Stimulated activated CD8-positive, alpha-beta memory T cell treated with anti-CD3 and anti-CD28 coated beads, Interleukin-4, amount 100 ng/mL, for 4 hours (primary cell): ENCODE results near the gene MKNK1.

ENCODE experiments used
- DNase-seq, 2 donors: peaks; one replicate each; pipeline ENCODE4 v3.0.0-alpha.2; 2020; ENCODE audit warnings: low read depth in 2 of 2, low spot score in 1 of 2

The MKNK1 gene

DNA sequence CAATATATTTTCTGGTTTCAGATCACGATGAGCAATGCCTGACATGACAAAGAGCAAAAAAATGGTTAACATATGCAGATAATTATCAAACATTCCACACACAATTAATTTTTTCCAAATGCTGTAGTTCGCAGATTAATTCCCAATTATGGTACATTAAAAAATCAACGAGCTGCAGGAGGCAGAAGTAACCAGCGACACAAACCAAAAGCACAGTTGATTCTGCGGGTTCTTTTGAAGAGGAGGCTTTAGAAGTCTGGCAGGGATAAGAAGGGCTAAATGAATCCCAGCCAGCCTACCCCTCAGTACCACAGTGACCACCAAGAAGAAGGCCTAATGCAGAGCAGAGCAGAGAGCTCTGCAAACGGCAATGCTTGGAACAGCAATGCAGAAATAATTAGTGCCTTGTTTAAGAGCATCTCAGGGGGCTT lies 35.6 kb downstream of the MKNK1 start:
- no peak for DNase-seq

GRCh38 chr1:46563341-46563740 lies 40.7 kb downstream of the MKNK1 start:
- DNase-seq: no peak

- DNase-seq: no peak
Observed at GRCh38 chr1:46562498-46562897, 41.6 kb downstream of the MKNK1 start.

DNA sequence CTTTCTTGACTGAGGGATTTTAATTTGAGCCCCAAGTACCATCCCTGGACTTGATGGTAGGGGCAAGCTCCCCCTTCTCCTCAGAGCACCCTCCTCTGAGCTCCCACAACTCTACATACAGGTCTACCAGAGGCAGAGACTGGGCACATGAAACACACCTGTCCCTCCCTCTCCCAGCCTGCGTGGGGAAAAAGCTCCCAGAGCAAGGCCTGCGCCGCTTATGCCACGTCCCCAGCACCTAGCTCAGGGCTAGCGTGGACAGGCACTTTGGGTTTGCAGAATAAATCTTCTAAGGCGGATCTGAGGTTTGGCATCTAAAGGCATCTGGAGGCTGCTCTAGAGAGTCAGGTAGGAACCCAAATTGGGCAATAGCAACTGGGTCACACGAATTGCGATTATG lies 45.1 kb downstream of the MKNK1 start:
- no peak for DNase-seq

DNA sequence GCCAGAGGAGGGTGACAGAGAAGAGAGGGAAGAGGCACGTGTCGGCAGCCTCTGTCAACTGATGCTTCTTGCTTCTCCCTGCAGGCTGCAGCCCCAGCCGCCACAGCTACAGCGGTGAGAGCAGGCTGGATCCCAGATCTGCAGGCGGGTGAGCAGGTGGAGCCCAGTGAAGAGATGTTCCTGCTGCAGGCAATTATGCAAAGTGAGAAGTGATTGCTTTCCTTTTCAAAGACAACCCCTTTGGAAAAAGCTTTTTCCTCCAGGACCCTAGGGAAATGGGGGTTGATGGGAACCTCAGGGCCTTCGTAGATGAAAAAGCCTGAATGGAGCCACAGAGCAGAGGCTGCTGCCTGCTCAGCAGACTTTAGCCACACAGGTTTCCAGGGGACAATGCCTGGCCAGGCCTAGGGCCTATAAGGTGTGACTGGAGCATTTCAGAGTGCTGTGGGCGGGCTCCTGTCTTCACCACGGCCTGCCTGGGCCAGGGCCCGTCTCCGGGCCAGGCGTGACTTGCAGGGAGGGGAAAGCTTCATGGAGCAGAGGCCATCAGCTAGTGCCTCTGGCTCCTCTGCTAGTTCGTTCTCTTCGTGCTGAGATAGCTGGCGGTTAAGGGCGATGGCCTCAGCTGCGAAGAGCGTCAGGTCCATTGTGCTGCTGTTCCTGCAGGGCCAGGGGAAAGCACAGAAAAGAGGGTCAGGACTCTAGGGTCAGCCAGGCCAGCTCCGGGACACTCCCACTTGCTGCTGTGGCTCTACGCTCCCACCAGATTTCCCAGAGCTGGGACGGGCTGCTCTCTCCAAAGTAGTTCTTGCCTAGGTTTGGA lies 45.7 kb downstream of the MKNK1 start:
- no peak for DNase-seq

- DNase-seq: no peak
Observed at GRCh38 chr1:46557403-46557802, 46.7 kb downstream of the MKNK1 start.

- no peak for DNase-seq
Observed at GRCh38 chr1:46556822-46557221, 47.2 kb downstream of the MKNK1 start.

GRCh38 chr1:46555826-46556619 lies 48.0 kb downstream of the MKNK1 start:
- DNase-seq: no peak

DNA sequence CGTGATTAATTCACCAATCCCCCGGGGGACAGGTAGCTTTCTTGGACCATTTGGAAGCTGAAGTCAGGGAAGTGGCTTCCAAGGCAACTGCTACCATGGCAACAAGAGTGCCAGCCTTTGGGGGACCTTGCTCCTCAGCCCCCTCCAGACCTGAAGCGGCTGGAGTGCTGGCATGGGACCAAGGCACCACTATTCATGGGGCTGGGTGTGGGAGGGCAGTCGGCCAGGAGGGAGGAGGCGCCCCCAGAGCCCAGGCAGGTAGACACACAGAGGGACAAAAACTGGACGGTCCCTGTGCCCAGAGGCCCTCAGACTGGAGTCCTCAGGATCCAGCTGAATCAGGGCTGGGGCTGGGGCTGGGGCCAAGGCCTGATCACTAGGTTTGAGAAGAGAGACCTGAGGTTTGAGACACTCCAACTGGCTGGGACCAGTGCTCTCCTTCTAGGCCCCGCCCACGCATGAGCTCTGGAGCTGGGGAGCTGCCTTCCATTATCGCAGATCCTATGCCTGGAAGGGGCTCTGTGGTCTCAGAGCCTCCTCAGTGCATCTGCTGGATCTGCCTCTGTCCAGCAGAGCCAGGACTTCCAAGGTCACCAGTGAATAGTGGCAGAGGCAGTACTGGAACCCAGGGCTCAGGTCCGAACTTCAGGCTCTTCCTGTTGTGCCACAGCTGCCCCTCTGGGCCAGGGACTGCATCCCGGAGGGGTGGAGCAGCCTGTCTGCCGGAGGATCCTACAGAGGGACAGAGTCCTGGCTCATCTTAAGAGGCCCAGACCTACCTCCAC lies 49.3 kb downstream of the MKNK1 start:
- DNase-seq: no peak

DNA sequence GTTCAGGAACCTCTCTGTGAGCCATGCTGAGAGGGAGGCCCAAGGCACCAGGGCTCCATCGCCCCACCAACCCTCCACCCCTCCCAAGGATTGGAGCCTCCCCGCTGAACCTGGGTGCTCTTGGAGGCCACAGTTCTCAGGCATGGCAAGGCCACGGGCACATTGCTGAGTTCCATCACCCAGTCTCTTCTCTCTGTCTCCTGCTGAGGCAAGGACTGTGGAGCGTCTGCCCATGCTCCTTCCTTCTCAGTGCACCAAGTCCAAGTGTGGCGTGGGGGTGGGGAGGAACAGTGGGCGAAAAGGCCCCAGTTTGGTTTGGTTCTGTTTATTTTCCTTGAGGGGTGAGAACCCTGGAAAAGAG lies 49.9 kb downstream of the MKNK1 start:
- DNase-seq: no peak

GRCh38 chr1:46553506-46553905 lies 50.6 kb downstream of the MKNK1 start:
- no peak for DNase-seq

GRCh38 chr1:46552357-46553237 lies 51.5 kb downstream of the MKNK1 start:
- DNase-seq: no peak

DNA sequence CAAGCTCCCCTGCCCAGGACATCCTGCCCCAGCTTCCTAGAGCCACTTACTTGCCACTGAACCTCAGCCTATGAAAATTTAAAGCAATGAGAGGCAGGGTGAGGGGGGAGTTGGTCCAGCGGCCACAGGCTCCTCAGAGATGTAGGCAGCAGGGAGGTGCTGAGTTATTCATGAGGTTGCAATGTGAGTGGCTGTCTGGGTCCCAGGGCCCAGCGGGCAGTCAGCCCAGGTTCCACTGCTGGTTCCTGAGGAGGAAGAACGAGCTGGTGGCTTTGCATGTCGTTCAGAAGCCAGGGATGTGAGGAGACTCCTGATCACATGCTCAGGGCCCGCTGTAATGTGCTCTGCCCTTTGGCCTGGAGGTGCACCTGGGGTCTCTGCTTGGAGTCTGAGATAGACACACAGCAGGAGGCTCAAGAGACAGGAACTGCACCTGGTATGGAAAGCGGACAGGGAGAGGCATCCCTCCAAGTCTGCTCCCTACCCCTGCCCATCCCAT lies 52.4 kb downstream of the MKNK1 start, which contains the start of gene KNCN:
KNCN (minus strand) TSS at position 51 of the 499 bp plus-strand sequence. CDS start 432 bp downstream, outside the sequence.
- DNase-seq: no peak

DNA sequence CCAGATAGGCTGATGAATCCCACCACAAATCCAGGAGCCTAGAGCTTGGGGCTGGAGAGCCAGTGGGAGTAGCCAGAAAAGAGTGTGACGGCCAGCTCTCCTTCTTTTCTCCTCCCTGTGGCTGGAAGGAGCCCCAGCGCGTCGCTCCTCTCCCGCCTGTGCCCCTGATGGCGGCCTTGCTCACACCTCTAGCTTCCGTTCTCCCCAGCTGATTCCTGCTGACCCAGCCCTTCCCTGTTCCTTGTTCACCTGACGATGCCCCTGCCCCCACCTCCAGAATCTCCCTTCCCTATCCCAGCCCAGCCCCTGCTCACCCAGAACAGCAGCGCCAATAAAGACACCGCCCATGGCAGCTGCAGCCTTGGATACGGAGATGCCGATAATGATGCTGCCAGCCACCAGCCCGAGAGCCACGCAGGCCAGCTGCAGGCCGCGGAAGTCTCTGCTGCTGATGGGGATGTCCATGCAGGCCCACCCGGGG lies 53.3 kb downstream of the MKNK1 start:
- DNase-seq: no peak

GRCh38 chr1:46549697-46550681 lies 54.1 kb downstream of the MKNK1 start:
- peak in 1 of 2 donors; percentile 17 for DNase-seq

DNA sequence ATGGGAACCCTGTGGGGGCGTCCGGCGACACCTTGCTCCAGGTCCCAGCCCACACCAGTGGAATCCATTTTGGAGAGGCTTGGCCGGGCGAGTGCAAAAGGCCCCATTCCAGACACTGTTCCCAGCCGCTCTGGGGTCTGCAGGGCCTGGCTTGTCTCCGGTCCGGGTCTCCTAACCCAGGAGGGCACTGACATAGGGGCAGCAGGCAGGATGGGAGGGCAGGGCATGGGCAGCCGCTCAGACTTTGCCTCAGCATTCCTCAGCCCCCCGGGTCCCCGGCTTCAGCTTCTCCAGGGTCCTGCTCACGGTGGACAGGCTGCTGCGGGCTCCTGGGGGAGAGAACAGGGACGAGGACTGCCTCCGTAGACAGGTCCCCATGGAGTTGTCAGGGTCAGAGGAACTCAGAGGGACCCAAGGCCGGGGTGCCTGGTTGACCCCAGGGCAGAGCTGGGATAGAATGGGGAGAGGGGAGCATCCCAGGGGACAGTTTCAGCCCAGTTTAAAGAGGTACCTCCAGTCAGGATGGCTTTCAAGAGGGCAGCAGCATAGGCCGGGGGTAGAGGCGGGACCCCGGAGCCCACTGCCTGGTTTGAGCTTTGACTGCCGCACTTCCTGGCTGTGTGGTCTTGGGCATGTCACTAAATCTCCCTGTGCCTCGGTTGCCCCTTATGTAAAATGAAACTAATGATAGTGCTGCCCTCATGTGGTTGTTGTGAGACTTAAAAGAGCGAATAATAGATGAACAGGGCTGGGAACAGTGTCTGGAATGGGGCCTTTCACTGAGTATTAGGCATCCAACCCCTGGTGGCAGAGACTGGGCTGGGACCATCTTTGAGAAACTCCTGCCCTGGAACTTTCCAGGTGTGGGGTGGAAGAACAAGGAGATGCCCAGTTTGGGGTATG lies 56.3 kb downstream of the MKNK1 start:
- DNase-seq: no peak

GRCh38 chr1:46546210-46546609 lies 57.9 kb downstream of the MKNK1 start:
- DNase-seq: no peak

- DNase-seq: no peak
Observed at GRCh38 chr1:46545784-46546183, 58.3 kb downstream of the MKNK1 start.
